GM13977 (cell line): ENCODE measurements around the gene MACROD2.

Experiments
- DNase-seq: peaks from one replicate; pipeline ENCODE4 v3.0.0; 2012; ENCODE audit warnings: low spot score
- CTCF ChIP-seq: IDR thresholded peaks from 2 replicates; pipeline ENCODE4 v1.5.1; 2012; ENCODE audit warnings: mild to moderate bottlenecking, control low read depth; ENCODE audit not compliant: insufficient read depth; ENCODE audit errors: extremely low read depth, missing control alignments
- in situ Hi-C: fragments of 300-500 bp; cut with MboI; formaldehyde crosslinking; loops from one replicate; pipeline ENCODE4 v1.12.0; 2022; ENCODE audit warnings: low sequenced_read_pairs, low pct_unique_long_range_greater_than_20kb, mixed read lengths, inconsistent platforms; ENCODE audit not compliant: unreplicated experiment

Gene MACROD2

GRCh38 chr20:15951658-15952057 lies 1956.3 kb downstream of the MACROD2 start:
- in situ Hi-C loops, result no loop called here
- no peak for TF ChIP-seq CTCF
- DNase-seq, result no peak

DNA sequence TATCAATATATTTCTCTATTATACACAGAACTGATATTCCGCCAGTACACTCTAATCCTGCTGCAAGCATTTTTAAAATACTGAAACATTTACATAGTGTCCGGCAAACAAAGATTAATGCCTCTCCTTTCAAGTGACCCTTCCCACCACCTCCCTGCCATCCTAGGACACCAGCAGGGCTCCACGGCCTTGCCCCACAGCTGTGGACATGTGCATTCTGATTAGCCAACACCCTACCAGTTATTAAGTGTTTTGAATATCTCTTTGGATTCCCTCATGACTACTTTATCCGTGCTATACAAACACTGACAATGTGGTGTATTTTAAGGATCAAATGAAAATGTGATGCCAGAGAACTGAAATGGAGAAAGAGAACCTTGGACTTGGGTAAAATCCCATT lies 1962.8 kb downstream of the MACROD2 start:
- in situ Hi-C loops, result no loop called here
- no peak for DNase-seq
- no peak for TF ChIP-seq CTCF

DNA sequence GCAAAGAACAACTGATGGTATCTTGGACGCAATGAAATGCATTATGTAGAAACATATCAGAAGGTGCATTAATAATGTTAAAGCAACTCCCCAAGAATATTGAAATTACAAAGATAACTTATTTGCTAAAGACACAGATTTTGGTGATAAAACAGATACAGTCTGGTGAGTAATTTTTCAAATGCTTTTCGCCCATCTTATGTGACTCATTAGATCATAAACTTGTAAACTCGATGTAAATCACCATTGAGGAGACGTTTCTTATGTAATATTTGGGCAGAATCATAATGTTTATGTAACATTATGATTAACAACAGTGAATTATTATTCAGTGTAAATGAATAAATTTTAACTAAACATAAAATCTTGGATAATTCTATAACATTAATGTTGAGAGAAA lies 1969.8 kb downstream of the MACROD2 start:
- TF ChIP-seq CTCF, result no peak
- in situ Hi-C loops, result no loop called here
- DNase-seq, result no peak

- no peak for TF ChIP-seq CTCF
- in situ Hi-C loops, result no loop called here
Measured at GRCh38 chr20:15967334-15967733, 1972.0 kb downstream of the MACROD2 start.

GRCh38 chr20:15976047-15976736 lies 1980.9 kb downstream of the MACROD2 start:
- in situ Hi-C loops, result no loop called here
- no peak for DNase-seq
- no peak for TF ChIP-seq CTCF

More at GRCh38 chr20:15967334-15967733, 1972.0 kb downstream of the MACROD2 start:
- DNase-seq, result no peak

DNA sequence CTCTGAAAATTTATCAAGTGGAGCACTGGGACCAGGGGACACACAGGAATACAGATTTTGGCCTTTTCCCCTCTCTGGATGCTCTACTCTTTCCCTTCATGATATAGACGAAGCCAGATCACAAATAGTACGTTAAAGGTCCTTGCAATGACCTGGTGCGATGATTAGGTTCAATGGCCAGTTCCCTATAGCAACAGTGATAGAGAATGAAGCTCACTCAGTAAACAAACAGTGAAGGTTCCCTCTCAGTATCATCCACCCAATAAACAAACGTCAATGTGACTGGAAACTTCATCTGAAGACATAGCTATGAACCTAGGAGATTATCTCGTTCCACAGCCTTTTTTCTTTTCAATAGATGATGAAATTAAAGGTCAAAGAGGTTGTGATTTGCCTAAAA lies 1981.7 kb downstream of the MACROD2 start:
- no peak for DNase-seq
- no peak for TF ChIP-seq CTCF
- in situ Hi-C loops, result no loop called here
